Esophagus (tissue), 2 donors: ENCODE measurements around the gene FRMD3. TPM values are rescaled to one million over a fixed set of nuclear protein-coding genes. Genes with fewer than 3 reads are reported as not detected.

ENCODE experiments used
- H3K27ac ChIP-seq, 2 donors: one replicate each; pipeline ENCODE4 v1.5.1; 2013; ENCODE audit warnings: low read depth in 2 of 2, mild to moderate bottlenecking in 2 of 2, inconsistent platforms in 1 of 2, low read length in 1 of 2, moderate library complexity in 1 of 2
- H3K27me3 ChIP-seq, 2 donors: one replicate each; pipeline ENCODE4 v1.6.1; 2013; ENCODE audit warnings: low read length in 2 of 2, control low read depth in 1 of 2, mild to moderate bottlenecking in 1 of 2; ENCODE audit not compliant: insufficient read depth in 2 of 2, control insufficient read depth in 1 of 2
- H3K36me3 ChIP-seq, 2 donors: one replicate each; pipeline ENCODE4 v1.6.1; 2013; ENCODE audit warnings: low read length in 1 of 2; ENCODE audit not compliant: control insufficient read depth in 2 of 2, insufficient read depth in 2 of 2
- H3K4me1 ChIP-seq, 2 donors: one replicate each; pipeline ENCODE4 v1.6.1; 2013; ENCODE audit warnings: low read length in 1 of 2; ENCODE audit not compliant: control insufficient read depth in 2 of 2, insufficient read depth in 2 of 2
- H3K4me3 ChIP-seq, 2 donors: one replicate each; pipeline ENCODE4 v1.5.1; 2013; ENCODE audit warnings: low read length in 2 of 2, mild to moderate bottlenecking in 2 of 2, low read depth in 1 of 2, moderate library complexity in 1 of 2
- H3K9me3 ChIP-seq, 2 donors: one replicate each; pipeline ENCODE4 v1.6.1; 2013; ENCODE audit warnings: mild to moderate bottlenecking in 2 of 2, low read depth in 1 of 2, low read length in 1 of 2, moderate library complexity in 1 of 2; ENCODE audit not compliant: control insufficient read depth in 2 of 2, insufficient read depth in 1 of 2
- WGBS, 2 donors: extraction: QIAGEN DNeasy Blood & Tissue Kit; methylation state at CpG; one replicate each; pipeline ENCODE4 v1.1.7; 2013; 5-methylcytosine and 5-hydroxymethylcytosine counted together
- polyA plus RNA-seq, 2 donors: library from polyadenylated mRNA; stranded (reverse); fragments of 200-250 nt; gene quantifications; one replicate each; pipeline ENCODE4 v1.2.3, GENCODE V29; 2013
- donor health status: healthy with polysubstance abuse.
- donor health status: Bipolar disorder and iron deficiency.

FRMD3 gene
- polyA plus RNA-seq, 2 donors, result 0.20 to 0.26 TPM

DNA sequence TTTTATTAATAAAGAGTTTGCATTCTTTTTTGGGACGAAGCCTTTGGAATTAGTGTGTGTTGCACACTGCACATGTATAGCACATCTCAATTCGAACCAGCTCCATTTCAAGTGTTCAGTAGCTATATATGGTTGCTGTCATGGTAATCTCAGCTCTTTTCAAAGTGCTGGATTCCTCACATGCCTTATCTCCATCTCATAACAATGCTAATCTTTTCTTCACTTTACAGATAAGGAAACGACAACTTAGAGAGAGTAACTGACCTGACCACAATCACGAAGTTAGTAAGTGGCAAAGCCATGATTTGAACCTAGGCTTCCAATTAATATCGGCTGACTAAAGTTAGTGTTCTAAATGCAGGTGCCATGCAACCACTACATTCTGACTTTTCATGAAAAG, 270.5 kb downstream of the FRMD3 start:
- Histone ChIP-seq H3K4me3 (no peak overlapping the region), H3K27ac (no peak overlapping the region), H3K36me3 (no peaks in the 10 kb centered on the region), H3K9me3 (no peaks in the 10 kb centered on the region), H3K27me3 (no peaks in the 10 kb centered on the region), H3K4me1 (no peaks in the 10 kb centered on the region)
- WGBS, 2 donors, result 57 to 79% methylated on average over 5 of the region's 5 CpGs

DNA sequence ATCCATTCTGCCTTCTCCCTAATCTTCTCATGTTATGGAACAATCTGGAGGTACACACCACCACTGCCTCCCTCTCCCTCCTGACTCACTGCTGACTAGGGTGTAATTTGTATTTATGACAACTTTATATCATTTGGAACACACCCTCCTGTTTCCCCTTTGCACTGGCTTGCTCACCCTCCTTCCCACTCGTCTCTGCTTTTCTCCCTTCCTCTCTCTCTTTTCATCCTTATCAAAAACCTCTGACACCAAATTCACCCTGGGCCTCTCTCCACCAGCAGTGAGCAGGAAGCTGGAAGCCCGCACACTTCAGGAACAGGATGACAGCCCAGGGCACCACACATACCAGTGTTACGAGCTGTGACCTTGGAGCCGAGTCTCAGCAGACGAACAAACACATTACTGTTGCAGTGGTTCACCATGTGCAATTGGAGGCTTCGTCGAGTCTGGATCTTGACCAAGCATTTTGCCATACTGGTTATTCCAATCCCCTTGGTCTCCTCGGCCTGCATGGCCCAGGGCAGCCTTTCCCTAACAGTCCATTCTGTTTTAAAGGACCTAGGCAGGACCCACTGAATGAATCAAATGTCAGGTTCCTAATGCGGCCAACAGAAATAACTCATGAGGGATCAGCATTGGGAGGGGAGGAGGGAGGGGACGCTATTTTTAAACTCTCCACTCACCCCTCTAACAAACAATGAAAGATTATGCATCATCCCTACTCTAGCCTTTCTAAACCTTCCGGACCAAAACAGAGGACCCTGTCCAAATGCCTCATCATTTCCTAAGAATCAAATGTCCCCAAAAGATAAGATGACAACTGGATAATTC, 271.3 kb downstream of the FRMD3 start:
- Histone ChIP-seq H3K36me3 (no peaks in the 10 kb centered on the region), H3K4me1 (no peaks in the 10 kb centered on the region), H3K27me3 (no peaks in the 10 kb centered on the region), H3K4me3 (no peak overlapping the region), H3K27ac (no peak overlapping the region), H3K9me3 (no peaks in the 10 kb centered on the region)
- WGBS, 2 donors, result 51 to 55% methylated on average over 11 of the region's 11 CpGs

DNA sequence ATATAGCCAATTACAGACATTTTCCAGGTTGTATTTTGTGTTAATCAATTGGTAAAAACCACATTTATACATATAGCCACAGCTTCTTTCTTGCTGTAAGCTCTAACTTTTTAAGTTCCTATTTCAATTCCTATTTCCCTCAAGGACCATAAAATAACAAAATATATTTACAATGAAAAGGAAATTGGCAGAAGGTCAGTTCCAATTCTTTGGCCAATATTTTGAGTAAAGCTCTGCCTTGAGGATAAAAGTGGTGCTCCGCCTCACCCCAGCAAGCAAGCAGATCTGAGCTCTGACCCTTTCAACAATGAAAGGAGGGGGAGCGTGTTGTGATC, 271.9 kb downstream of the FRMD3 start:
- WGBS, 2 donors, result 38 to 68% methylated on average over 2 of the region's 2 CpGs
- no peak overlapping the region for H3K27ac ChIP-seq

GRCh38 chr9:83264315-83264714, 273.9 kb downstream of the FRMD3 start:
- WGBS, 2 donors, result 89 to 95% methylated on average over 2 of the region's 2 CpGs
- Histone ChIP-seq H3K4me3 (no peak overlapping the region), H3K36me3 (no peaks in the 10 kb centered on the region), H3K4me1 (no peaks in the 10 kb centered on the region), H3K27me3 (no peaks in the 10 kb centered on the region), H3K27ac (no peak overlapping the region), H3K9me3 (no peaks in the 10 kb centered on the region)

More for the DNA sequence above, 271.9 kb downstream of the FRMD3 start:
- H3K9me3 ChIP-seq, result no peaks in the 10 kb centered on the region
- no peaks in the 10 kb centered on the region for H3K27me3 ChIP-seq
- no peaks in the 10 kb centered on the region for H3K4me1 ChIP-seq
- no peaks in the 10 kb centered on the region for H3K36me3 ChIP-seq
- no peak overlapping the region for H3K4me3 ChIP-seq

- H3K4me3 ChIP-seq, result no peak overlapping the region
- H3K4me1 ChIP-seq, result no peaks in the 10 kb centered on the region
- H3K36me3 ChIP-seq, result no peaks in the 10 kb centered on the region
- WGBS, 2 donors, result 94 to 97% methylated on average over 1 of the region's 1 CpG
- no peaks in the 10 kb centered on the region for H3K9me3 ChIP-seq
- no peaks in the 10 kb centered on the region for H3K27me3 ChIP-seq
- H3K27ac ChIP-seq, result no peak overlapping the region
Measured at GRCh38 chr9:83259558-83259957, 278.6 kb downstream of the FRMD3 start.

DNA sequence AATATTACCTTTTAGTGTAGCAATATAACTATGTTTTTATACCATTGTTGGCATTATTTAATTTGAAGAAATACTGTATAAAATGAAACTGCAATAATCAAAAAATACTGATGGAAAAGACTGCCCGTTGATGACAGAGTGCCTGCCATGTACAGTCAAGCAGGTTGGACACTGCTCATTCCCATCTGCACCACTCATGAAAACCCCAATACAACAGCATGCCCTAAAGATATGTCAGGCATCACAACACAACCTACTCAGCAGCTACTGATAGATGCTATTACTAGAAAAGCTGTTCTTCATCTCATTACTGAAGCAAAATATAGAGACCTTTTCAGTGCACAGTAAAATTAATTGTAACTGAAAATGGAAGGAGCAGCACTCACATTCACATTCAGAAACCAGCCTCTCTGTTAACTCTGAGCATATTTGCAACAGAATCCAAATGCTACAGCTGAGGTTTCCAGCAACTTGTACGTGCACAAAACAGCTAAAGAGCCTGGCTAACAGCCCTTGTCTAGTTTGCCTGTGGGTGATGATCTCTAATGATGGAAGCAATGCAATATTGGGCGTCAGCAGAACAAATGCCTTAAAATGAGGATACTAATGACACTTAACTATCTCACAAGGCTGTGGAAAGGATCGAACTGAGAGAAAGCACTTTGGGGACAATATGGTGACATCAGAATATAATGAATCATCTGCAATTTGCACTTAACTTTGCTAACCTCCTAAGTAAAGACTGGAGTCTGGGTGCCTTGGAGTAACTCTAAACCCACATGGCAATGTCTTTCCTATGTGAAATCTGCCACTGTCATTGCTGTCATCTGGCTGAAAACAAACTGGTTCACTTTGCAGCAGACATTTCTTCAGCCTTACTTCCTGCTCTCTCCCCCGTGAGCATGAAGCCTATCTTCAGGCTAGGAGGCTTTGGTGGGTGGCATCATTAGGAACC, 280.0 kb downstream of the FRMD3 start:
- no peaks in the 10 kb centered on the region for H3K36me3 ChIP-seq
- H3K4me1 ChIP-seq, result no peaks in the 10 kb centered on the region
- H3K9me3 ChIP-seq, result no peaks in the 10 kb centered on the region
- WGBS, 2 donors, result 79 to 83% methylated on average over 5 of the region's 5 CpGs
- H3K27ac ChIP-seq, result no peak overlapping the region
- no peak overlapping the region for H3K4me3 ChIP-seq
- no peaks in the 10 kb centered on the region for H3K27me3 ChIP-seq

GRCh38 chr9:83247732-83248131, 290.5 kb downstream of the FRMD3 start:
- H3K36me3 ChIP-seq, result no peaks in the 10 kb centered on the region
- no peak overlapping the region for H3K27ac ChIP-seq
- H3K4me1 ChIP-seq, result peaks cover 0 to 4% of the 10 kb centered on the region in 2 donors
- peaks cover 0 to 6% of the 10 kb centered on the region in 2 donors for H3K9me3 ChIP-seq
- H3K27me3 ChIP-seq, result no peaks in the 10 kb centered on the region
- no peak overlapping the region for H3K4me3 ChIP-seq
- WGBS, 2 donors, result 77 to 82% methylated on average over 4 of the region's 4 CpGs

GRCh38 chr9:83245979-83246659, 292.1 kb downstream of the FRMD3 start:
- peaks cover 0 to 6% of the 10 kb centered on the region in 2 donors for H3K9me3 ChIP-seq
- H3K36me3 ChIP-seq, result no peaks in the 10 kb centered on the region
- H3K27me3 ChIP-seq, result no peaks in the 10 kb centered on the region
- 89 to 92% methylated on average over 5 of the region's 5 CpGs for WGBS, 2 donors
- H3K4me1 ChIP-seq, result peaks cover 0 to 4% of the 10 kb centered on the region in 2 donors
- no peak overlapping the region for H3K4me3 ChIP-seq
- no peak overlapping the region for H3K27ac ChIP-seq

DNA sequence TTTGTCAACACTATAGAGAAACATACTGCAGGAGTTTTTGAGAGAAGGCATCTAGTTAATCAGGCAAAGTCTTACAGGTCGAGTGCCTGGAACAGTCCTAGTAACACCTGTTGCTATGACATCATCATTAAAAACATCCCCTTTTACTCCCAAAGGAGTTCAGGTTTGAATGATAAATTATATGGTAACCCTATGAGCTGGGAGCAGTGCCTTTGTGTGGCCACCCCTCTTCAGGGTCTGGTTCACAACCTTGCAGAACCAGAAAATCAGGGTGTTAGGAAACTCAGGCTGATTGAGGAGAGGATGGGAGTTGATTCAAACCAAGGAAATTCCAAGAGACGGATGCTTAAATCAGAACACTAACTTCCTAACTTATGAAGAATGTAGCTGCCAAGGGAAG, 296.1 kb downstream of the FRMD3 start:
- Histone ChIP-seq H3K36me3 (no peaks in the 10 kb centered on the region), H3K9me3 (no peaks in the 10 kb centered on the region), H3K27ac (no peak overlapping the region), H3K27me3 (no peaks in the 10 kb centered on the region), H3K4me3 (no peak overlapping the region), H3K4me1 (no peaks in the 10 kb centered on the region)
- 59 to 68% methylated on average over 2 of the region's 2 CpGs for WGBS, 2 donors
